ENCODE results near the gene SLC25A23.

The SLC25A23 gene

DNA sequence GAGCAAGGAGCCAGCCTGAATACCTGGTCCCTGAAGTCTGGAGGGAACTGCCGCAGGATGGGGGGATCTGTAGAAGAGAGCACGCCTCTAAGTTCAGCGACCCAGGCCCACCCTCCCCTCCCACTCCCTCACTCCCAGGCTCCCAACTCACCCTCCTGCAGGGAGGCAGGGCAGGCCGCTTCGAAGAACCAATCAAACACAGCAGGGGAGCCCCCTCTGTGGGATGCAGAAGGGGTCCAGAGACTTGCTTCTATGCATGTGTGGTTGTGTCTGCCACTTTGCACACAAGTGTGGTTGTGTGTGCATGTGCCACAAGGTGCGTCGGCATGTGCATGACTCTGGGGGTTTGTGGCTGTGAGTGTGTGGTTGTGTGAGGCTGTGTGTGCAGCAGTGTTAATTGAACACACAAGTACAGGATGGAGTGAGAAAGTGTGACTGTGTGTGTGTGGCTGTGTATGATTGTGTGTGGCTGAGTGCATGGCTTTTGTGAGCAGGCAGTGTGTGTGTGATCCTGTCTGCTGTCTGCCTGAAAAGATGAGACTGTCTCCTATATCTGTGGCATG is 20.3 kb upstream of the SLC25A23 start:
- Histone ChIP-seq H3K27ac (ENCODE audit: low read depth, low read length) (no peak overlapping the region), H3K9me3 (ENCODE audit: insufficient read depth, low read depth, low read length) (no peaks in the 10 kb centered on the region), H3K4me1 (ENCODE audit: insufficient read depth, low read length) (no peaks in the 10 kb centered on the region), H3K4me3 (ENCODE audit: low read length) (no peak overlapping the region), H3K9ac (ENCODE audit: low read depth, low read length) (no peak overlapping the region), H3K27me3 (ENCODE audit: insufficient read depth, low read length) (peaks cover 16% of the 10 kb centered on the region), H3K36me3 (ENCODE audit: insufficient read depth, low read length) (no peaks in the 10 kb centered on the region)
- WGBS, result 56% methylated on average over 7 of the region's 7 CpGs

GRCh38 chr19:6478815-6479214 is 19.2 kb upstream of the SLC25A23 start:
- no peak overlapping the region; the same call in 1 of the 2 replicates for H3K9ac ChIP-seq (ENCODE audit: low read depth, low read length)
- H3K27ac ChIP-seq (ENCODE audit: low read depth, low read length), result no peak overlapping the region
- no peaks in the 10 kb centered on the region for H3K9me3 ChIP-seq (ENCODE audit: insufficient read depth, low read depth, low read length)
- H3K4me1 ChIP-seq (ENCODE audit: insufficient read depth, low read length), result no peaks in the 10 kb centered on the region
- H3K36me3 ChIP-seq (ENCODE audit: insufficient read depth, low read length), result no peaks in the 10 kb centered on the region
- peaks cover 26% of the 10 kb centered on the region for H3K27me3 ChIP-seq (ENCODE audit: insufficient read depth, low read length)
- WGBS, result 92% methylated on average over 12 of the region's 13 CpGs
- H3K4me3 ChIP-seq (ENCODE audit: low read length), result no peak overlapping the region

DNA sequence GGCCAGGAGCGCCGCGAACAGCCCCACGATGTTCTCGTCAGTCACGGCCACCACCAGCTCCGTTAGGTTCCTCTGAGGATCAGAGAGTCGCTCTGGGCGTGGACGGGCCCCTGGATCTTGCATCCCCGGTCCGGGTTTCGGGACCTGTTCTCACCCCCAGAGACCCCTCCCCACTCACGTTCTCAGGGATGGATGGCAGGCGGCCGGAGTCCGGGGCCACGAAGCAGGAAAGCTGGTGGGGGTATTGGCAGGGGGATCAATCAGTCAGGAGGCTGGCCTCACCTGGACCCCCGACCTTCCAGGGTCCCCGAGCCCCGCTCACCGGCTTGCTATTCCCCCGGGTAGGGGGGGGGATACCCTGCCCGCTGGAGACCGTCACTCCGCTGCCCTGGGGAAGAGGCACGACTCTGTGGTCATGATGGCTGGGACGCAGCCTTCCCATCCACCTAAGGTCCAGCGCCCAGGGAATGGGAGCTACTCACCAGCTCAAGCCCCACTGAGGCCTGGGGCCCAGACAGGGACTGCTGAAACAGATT is 17.4 kb upstream of the SLC25A23 start:
- WGBS, result 23% methylated on average over 28 of the region's 29 CpGs
- H3K9me3 ChIP-seq (ENCODE audit: insufficient read depth, low read depth, low read length), result no peaks in the 10 kb centered on the region
- peak overlapping the region; percentile 59 for H3K4me3 ChIP-seq (ENCODE audit: low read length)
- H3K27me3 ChIP-seq (ENCODE audit: insufficient read depth, low read length), result peaks cover 26% of the 10 kb centered on the region
- H3K36me3 ChIP-seq (ENCODE audit: insufficient read depth, low read length), result no peaks in the 10 kb centered on the region
- no peaks in the 10 kb centered on the region for H3K4me1 ChIP-seq (ENCODE audit: insufficient read depth, low read length)
- no peak overlapping the region for H3K27ac ChIP-seq (ENCODE audit: low read depth, low read length)
- H3K9ac ChIP-seq (ENCODE audit: low read depth, low read length), result no peak overlapping the region

GRCh38 chr19:6476155-6476895 is 16.7 kb upstream of the SLC25A23 start:
- 3% methylated on average over 33 of the region's 33 CpGs for WGBS
- Histone ChIP-seq H3K9ac (ENCODE audit: low read depth, low read length) (no peak overlapping the region), H3K27me3 (ENCODE audit: insufficient read depth, low read length) (peaks cover 26% of the 10 kb centered on the region), H3K4me3 (ENCODE audit: low read length) (peak overlapping the region; percentile 59), H3K27ac (ENCODE audit: low read depth, low read length) (no peak overlapping the region), H3K36me3 (ENCODE audit: insufficient read depth, low read length) (no peaks in the 10 kb centered on the region), H3K9me3 (ENCODE audit: insufficient read depth, low read depth, low read length) (no peaks in the 10 kb centered on the region), H3K4me1 (ENCODE audit: insufficient read depth, low read length) (no peaks in the 10 kb centered on the region)

DNA sequence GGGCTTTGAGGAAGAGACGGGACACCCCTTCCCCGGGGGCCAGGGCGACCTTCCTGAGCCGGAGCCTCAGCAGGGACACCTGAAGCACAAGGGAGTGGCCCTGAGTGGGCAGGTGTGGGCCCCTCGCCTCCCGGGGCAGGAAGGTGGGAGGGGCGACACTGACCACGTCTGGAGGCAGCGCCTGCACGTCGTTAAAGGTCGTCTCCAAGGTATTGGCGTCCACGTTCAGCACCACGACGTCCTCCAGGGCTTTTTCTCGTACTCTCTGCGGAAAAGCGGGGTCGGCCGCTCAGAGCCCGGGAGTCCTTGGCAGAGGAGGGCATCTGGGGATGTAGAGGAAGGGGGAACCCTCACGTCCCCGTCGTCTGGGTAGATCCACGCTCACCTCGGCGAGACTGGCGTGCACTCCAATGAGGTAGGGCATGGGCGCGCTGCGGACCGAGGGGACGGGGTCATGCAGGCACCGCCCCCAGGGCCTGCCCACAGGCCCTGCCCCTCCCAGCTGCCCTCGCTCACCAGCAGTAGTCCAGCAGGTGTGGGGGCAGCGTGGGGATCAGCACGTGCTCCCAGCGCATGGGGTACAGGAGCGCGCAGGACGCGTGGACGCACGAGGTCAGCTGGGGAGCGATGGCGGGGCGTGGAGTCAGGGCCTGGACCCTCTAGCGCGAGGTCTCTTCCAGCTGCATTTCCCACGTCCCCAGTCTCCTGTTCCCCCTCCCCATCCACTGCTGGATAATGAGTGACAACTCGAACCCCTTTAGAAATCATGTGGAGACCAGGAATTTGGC is 15.9 kb upstream of the SLC25A23 start:
- Histone ChIP-seq H3K4me3 (ENCODE audit: low read length) (peak overlapping the region; percentile 59), H3K27me3 (ENCODE audit: insufficient read depth, low read length) (peaks cover 26% of the 10 kb centered on the region)
- 7% methylated on average over 52 of the region's 52 CpGs for WGBS

GRCh38 chr19:6473647-6474046 is 14.1 kb upstream of the SLC25A23 start:
- WGBS, result 77% methylated on average over 9 of the region's 9 CpGs
- Histone ChIP-seq H3K27me3 (ENCODE audit: insufficient read depth, low read length) (peaks cover 26% of the 10 kb centered on the region), H3K27ac (ENCODE audit: low read depth, low read length) (no peak overlapping the region), H3K4me3 (ENCODE audit: low read length) (no peak overlapping the region), H3K9me3 (ENCODE audit: insufficient read depth, low read depth, low read length) (no peaks in the 10 kb centered on the region), H3K36me3 (ENCODE audit: insufficient read depth, low read length) (no peaks in the 10 kb centered on the region), H3K9ac (ENCODE audit: low read depth, low read length) (no peak overlapping the region), H3K4me1 (ENCODE audit: insufficient read depth, low read length) (no peaks in the 10 kb centered on the region)

More for the DNA sequence above, 15.9 kb upstream of the SLC25A23 start:
- no peaks in the 10 kb centered on the region for H3K4me1 ChIP-seq (ENCODE audit: insufficient read depth, low read length)
- no peaks in the 10 kb centered on the region for H3K36me3 ChIP-seq (ENCODE audit: insufficient read depth, low read length)
- peak overlapping the region; percentile 15; the same call in 1 of the 2 replicates for H3K9ac ChIP-seq (ENCODE audit: low read depth, low read length)
- H3K27ac ChIP-seq (ENCODE audit: low read depth, low read length), result no peak overlapping the region
- H3K9me3 ChIP-seq (ENCODE audit: insufficient read depth, low read depth, low read length), result no peaks in the 10 kb centered on the region

- peaks cover 5% of the 10 kb centered on the region; the same call in 1 of the 2 replicates for H3K36me3 ChIP-seq (ENCODE audit: insufficient read depth, low read length)
- H3K27ac ChIP-seq (ENCODE audit: low read depth, low read length), result no peak overlapping the region
- no peak overlapping the region for H3K9ac ChIP-seq (ENCODE audit: low read depth, low read length)
- H3K9me3 ChIP-seq (ENCODE audit: insufficient read depth, low read depth, low read length), result no peaks in the 10 kb centered on the region
- H3K27me3 ChIP-seq (ENCODE audit: insufficient read depth, low read length), result peaks cover 26% of the 10 kb centered on the region
- WGBS, result 73% methylated on average over 4 of the region's 4 CpGs
- no peaks in the 10 kb centered on the region for H3K4me1 ChIP-seq (ENCODE audit: insufficient read depth, low read length)
- H3K4me3 ChIP-seq (ENCODE audit: low read length), result no peak overlapping the region
These were observed 13.1 kb upstream of the SLC25A23 start for GRCh38 chr19:6472713-6473112.

DNA sequence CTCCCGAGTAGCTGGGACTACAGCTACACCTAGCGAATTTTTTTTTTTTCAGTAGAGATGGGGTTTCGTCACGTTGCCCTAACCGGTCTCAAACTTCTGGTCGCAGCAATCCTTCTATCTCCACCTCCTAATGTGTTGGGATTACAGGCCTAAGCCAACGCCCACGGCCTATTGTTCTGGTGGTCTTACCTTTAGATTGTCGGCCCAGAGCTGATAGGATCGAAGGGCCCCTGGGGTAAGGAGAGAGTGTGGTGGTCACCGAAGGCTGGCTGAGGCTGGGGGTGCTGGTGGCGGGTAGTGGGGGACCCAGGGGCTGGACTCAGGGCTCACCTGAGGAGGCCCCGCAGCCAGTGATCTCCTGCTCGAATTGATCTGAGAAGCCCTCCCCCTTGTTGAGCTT is 11.5 kb upstream of the SLC25A23 start:
- peaks cover 11% of the 10 kb centered on the region; the same call in 1 of the 2 replicates for H3K36me3 ChIP-seq (ENCODE audit: insufficient read depth, low read length)
- peaks cover 20% of the 10 kb centered on the region for H3K27me3 ChIP-seq (ENCODE audit: insufficient read depth, low read length)
- no peaks in the 10 kb centered on the region for H3K4me1 ChIP-seq (ENCODE audit: insufficient read depth, low read length)
- no peak overlapping the region for H3K9ac ChIP-seq (ENCODE audit: low read depth, low read length)
- H3K27ac ChIP-seq (ENCODE audit: low read depth, low read length), result no peak overlapping the region
- 87% methylated on average over 14 of the region's 14 CpGs for WGBS
- no peaks in the 10 kb centered on the region for H3K9me3 ChIP-seq (ENCODE audit: insufficient read depth, low read depth, low read length)
- H3K4me3 ChIP-seq (ENCODE audit: low read length), result no peak overlapping the region

GRCh38 chr19:6470173-6470572 is 10.6 kb upstream of the SLC25A23 start:
- Histone ChIP-seq H3K9ac (ENCODE audit: low read depth, low read length) (no peak overlapping the region), H3K27me3 (ENCODE audit: insufficient read depth, low read length) (peaks cover 12% of the 10 kb centered on the region), H3K4me3 (ENCODE audit: low read length) (no peak overlapping the region), H3K9me3 (ENCODE audit: insufficient read depth, low read depth, low read length) (no peaks in the 10 kb centered on the region), H3K36me3 (ENCODE audit: insufficient read depth, low read length) (peaks cover 11% of the 10 kb centered on the region; the same call in 1 of the 2 replicates), H3K27ac (ENCODE audit: low read depth, low read length) (no peak overlapping the region), H3K4me1 (ENCODE audit: insufficient read depth, low read length) (no peaks in the 10 kb centered on the region)
- 76% methylated on average over 8 of the region's 8 CpGs for WGBS

GRCh38 chr19:6467384-6467783 is 7.8 kb upstream of the SLC25A23 start:
- 85% methylated on average over 8 of the region's 8 CpGs for WGBS
- H3K27me3 ChIP-seq (ENCODE audit: insufficient read depth, low read length), result peaks cover 21% of the 10 kb centered on the region
- H3K4me1 ChIP-seq (ENCODE audit: insufficient read depth, low read length), result no peaks in the 10 kb centered on the region
- H3K9me3 ChIP-seq (ENCODE audit: insufficient read depth, low read depth, low read length), result no peaks in the 10 kb centered on the region
- no peak overlapping the region for H3K4me3 ChIP-seq (ENCODE audit: low read length)
- H3K9ac ChIP-seq (ENCODE audit: low read depth, low read length), result no peak overlapping the region
- peaks cover 11% of the 10 kb centered on the region; the same call in 1 of the 2 replicates for H3K36me3 ChIP-seq (ENCODE audit: insufficient read depth, low read length)
- H3K27ac ChIP-seq (ENCODE audit: low read depth, low read length), result no peak overlapping the region
